Measurements from ENCODE around the gene MAP1B.
"Not testable (repeated sequence)": the region's sequence is repeated elsewhere in the genome, so short reads cannot be mapped to it uniquely, and the experiment has no call there.

Gene MAP1B

DNA sequence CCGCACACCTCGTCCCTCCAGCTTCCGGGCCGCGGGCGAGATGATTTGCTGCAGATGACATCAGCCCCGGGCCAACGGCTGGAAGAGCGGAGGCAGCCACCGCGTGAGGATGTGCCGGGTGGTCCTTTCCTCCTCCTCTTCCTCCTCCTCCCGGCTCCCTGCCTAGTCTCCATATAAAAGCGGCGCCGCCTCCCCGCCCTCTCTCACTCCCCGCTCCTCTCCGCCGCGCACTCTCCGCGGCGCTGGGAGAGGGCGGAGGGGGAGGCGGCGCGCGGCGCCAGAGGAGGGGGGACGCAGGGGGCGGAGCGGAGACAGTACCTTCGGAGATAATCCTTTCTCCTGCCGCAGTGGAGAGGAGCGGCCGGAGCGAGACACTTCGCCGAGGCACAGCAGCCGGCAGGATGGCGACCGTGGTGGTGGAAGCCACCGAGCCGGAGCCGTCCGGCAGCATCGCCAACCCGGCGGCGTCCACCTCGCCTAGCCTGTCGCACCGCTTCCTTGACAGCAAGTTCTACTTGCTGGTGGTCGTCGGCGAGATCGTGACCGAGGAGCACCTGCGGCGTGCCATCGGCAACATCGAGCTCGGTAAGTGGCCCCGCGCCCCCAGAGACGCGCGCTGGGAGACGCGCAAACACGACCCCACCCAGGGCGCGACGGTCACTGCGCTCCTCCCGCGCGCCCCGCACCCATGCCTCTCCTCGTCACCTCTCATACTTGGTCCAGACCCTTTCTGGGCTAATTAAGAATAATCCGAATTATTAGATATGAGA lies at the start of gene MAP1B:
Gene MAP1B, plus strand, starts transcription at position 345 of the 770 bp plus-strand sequence. Its CDS starts 57 bp downstream, at position 402.
- DNase-seq = peak; percentile 43

DNA sequence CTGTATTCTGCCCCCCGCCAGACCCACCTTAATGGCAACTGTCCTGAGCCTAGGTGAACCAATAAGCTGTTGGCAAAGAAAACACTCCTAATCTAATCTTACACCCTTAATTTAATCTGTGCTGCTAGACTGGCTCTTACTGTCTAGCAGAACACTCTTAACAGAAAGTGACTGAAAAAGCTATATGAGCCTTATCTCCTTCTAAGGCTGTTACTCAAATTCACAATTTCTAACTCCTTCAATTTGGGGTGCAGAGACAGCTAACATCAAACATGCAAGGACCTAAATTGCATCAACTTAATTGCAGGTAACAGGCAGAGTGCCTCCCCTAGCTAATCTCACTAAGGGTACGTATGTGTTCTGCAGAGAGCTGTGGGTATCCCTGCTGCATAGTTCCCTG lies 49.5 kb upstream of the MAP1B start:
- DNase-seq = no peak

- DNase-seq = no peak
Observed at GRCh38 chr5:72063219-72063819, 44.0 kb upstream of the MAP1B start.

GRCh38 chr5:72064801-72065570 lies 42.3 kb upstream of the MAP1B start:
- no peak for DNase-seq

- DNase-seq = peak; percentile 78
Observed at GRCh38 chr5:72065751-72066255, 41.5 kb upstream of the MAP1B start.

DNA sequence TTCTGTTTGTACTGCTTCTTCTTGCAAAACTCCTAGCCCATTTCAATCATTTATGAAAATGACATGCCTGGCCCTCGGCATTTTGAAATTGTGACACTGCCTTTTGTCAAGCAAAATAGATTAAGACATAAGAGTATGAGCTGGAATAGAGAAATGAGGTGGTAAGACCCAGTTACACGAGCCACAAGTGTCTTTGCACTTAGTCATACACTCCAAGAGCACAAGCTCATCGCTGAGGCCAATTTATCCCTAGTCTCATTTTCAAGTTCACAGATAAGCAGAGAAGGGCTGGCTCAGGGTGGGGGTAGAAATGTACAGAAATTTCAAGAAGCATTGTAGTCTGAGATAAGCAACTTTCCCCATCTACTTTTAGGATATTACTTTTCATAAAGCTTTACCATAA lies 40.6 kb upstream of the MAP1B start:
- DNase-seq = no peak

GRCh38 chr5:72067682-72068470 lies 39.4 kb upstream of the MAP1B start:
- no peak for DNase-seq

GRCh38 chr5:72070529-72070928 lies 36.7 kb upstream of the MAP1B start:
- no peak for DNase-seq

GRCh38 chr5:72071906-72072305 lies 35.4 kb upstream of the MAP1B start:
- no peak for DNase-seq

DNA sequence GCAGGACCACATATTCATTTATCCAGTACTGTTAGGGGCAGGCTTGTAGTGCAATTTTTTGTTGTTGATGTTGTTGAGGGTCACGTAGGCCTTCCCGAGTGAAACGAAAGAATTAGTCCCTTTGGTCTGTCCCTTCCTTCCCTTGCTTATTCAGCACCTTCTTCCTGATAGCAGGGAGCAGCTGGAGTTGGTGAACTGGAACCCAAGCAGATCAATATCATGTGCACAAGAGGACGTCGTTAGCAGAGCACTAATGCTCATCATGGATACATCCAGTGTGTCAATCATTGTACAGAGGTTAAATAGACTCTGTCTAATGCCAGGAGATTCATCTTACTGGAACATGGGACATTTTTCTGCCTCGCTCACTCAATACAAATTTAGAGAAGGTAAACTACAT lies 33.0 kb upstream of the MAP1B start:
- DNase-seq = no peak

GRCh38 chr5:72075461-72075860 lies 31.8 kb upstream of the MAP1B start:
- no peak for DNase-seq

DNA sequence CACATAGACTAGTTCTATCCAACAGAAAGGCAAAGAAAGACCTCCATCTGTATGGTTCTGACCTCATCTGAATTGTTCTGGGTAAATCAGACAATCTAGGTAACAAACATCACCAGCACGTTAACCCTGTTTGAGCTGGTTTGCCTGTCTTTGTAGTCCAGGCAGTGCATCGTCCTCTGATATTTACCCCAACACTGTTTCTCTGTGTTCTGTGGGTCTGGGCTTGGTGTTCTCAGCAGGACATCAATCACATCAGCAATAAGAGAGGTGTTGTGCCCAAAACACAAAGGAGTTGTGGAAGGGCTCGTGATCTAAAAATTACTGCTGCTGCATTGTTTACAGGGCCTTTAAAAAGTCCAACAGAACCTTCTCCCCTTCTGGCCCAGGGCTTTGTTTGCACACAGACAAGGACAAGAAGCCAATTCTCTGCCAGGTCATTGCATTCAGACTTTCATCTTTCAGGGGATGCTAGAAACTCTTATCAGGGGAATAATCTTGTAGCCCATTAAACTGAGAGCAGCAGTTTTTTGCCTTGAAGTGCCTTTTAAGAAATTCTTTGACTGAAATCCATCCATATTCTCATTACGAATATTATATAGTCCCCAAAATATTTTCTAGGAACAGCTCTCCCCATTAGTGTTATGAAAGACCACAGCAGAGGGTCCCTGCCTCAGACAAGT lies 30.5 kb upstream of the MAP1B start:
- no peak for DNase-seq

DNA sequence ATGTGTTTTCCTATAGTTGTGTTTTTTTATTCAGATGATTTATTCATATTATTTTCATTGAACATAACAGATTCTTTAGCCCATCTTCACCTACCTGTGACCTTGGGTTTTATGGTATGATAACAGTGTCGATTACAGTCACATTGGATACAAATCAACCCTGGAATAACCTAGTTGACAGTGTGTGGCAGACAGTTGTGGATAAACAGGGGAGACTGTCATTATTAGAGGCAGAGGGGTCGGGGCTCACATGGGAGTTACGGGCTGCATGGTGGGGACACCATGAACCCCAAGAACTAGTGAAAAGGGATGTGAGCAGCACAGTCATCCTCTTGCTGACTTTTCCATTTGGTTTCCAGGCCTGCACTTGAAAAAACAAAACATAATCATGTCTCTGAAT lies 29.9 kb upstream of the MAP1B start:
- DNase-seq = no peak

GRCh38 chr5:72079288-72079687 lies 28.0 kb upstream of the MAP1B start:
- no peak for DNase-seq

DNA sequence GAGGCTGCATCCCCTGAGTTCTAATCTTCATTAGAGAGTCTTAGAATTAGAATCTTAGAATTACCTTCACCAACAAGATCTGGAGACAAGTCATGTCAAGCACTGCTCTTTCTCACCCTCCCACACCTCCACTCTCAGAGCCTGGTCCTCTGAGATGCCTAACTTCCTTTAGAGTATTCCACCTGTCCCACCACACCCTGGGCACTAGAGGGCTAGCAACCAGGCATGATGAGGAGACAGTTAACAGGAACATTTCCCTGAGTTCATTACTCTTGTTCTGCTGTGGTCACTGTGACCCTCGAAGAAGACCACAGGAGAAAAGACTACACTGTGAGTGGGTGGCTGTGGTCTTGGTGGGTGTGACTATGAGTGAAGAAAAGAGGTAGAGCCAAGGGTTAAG lies 25.2 kb upstream of the MAP1B start:
- no peak for DNase-seq

GRCh38 chr5:72084876-72085275 lies 22.4 kb upstream of the MAP1B start:
- DNase-seq = no peak

DNA sequence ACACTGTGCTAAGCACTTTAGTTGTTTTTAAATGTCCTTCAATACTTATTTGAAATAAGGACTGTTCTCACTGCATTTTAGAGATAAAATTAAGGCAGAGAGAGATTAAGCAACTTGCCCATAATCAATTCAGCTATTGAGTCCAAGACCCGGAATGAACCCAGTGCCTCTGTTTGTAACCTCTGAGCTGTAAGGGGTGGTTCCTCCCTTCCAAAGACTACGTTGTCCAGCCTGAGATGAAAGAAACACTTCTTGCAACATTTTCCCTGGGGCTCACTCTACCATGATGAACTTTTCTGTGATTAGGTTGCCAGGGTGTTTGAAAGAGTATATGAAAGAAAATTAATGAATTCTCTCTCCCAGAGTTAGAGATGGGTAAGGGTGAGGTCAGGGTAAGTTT lies 22.0 kb upstream of the MAP1B start:
- DNase-seq = no peak

- DNase-seq = not testable (repeated sequence)
Observed at GRCh38 chr5:72089713-72090112, 17.6 kb upstream of the MAP1B start.

DNA sequence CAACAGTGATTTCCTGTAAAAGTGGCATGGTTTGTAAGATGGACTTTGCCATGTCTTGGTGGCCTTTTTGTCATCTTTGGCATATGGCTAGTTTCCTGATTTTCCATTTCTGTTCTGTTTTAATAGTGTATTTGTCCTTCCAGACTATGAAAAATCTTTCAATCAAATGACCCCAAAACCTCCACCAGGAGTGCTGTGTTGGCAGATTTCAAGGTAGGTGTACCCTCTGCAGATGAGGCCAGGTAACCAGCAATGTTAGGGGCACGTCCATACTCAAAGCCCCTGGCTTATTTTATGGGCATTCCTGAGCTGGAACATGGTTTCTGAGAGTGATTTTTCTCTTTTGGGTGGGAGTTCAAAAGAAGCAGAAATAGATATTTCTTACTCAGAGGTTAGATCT lies 15.2 kb upstream of the MAP1B start:
- no peak for DNase-seq

DNA sequence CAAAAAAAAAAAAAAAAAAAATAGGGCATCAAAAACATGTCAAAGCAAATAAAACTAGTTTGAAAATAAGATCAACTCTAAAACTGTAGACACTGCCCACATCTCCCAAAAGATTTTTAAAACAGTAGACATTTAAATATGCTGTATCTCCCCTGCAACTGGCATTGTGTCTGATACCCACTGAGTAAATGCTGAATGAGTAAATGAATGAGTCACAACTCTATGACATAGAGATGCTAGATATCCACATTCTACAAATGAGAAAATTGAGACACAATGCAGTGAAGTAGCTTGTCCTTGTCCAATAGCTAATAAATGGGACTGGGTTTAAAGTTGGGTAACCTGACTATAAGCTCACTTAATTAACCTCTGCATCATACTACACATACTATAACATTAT lies 14.1 kb upstream of the MAP1B start:
- DNase-seq = no peak

DNA sequence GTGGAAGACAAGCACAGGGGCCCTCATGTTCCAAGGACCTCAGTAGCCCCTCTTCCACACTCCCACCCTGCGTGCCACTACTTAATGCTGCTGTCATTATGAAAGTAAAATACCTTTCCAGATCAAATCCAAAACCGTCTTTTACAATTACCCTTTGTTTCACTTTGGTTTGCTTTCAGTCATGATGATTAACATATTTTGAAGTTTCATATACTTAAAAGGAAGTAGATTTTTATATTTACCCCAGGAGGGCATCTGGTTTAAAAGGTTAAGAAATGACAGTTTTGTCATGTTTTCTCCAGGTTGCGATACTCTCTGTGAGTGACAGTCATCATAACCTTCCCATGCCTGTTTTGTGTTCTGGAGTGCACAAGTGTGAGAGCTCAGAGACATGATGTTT lies 13.5 kb upstream of the MAP1B start:
- DNase-seq = no peak

GRCh38 chr5:72096602-72097188 lies 10.6 kb upstream of the MAP1B start:
- no peak for DNase-seq
